OCI-LY1 (cell line): ENCODE results near the gene EGR2.

Experiments
- CTCF ChIP-seq: fragments of 200-600 bp; sonication (generic), shearing (Covaris generic); IDR thresholded peaks from 2 replicates; pipeline ENCODE4 v1.5.1; 2017; ENCODE audit warnings: mild to moderate bottlenecking, antibody characterized with exemption, low read length, moderate library complexity, mixed read lengths
- EZH2 ChIP-seq: fragments of 200-600 bp; sonication (generic), shearing (Covaris generic); IDR thresholded peaks from 2 replicates; pipeline ENCODE4 v1.8.0; 2017; ENCODE audit warnings: borderline replicate concordance, mixed run types, mild to moderate bottlenecking, antibody characterized with exemption, low read length, moderate library complexity, mixed read lengths

GRCh38 chr10:62806251-62806650 is 9.9 kb downstream of the EGR2 start:
- TF ChIP-seq CTCF (no peak), EZH2 (no peak)
